SU-DHL-6 (cell line): Measurements from ENCODE around the gene HECTD1.

Experiments
- H2AFZ ChIP-seq: fragments of 200-600 bp; sonication (generic); 2 replicates; pipeline ENCODE4 v1.6.1; 2014; ENCODE audit warnings: low read depth, mild to moderate bottlenecking, moderate library complexity, mixed read lengths, antibody characterized with exemption, low read length; ENCODE audit not compliant: severe bottlenecking
- H3F3A ChIP-seq: fragments of 200-600 bp; shearing (Covaris generic); 2 replicates; pipeline ENCODE4 v1.6.0; 2016; ENCODE audit warnings: antibody characterized with exemption, mild to moderate bottlenecking; ENCODE audit not compliant: insufficient read depth
- H3K27ac ChIP-seq: fragments of 200-600 bp; sonication (generic); 2 replicates; pipeline ENCODE4 v1.5.1; 2016; ENCODE audit warnings: low read depth, mild to moderate bottlenecking, low read length, moderate library complexity, mixed read lengths
- H3K27me3 ChIP-seq: fragments of 200-600 bp; sonication (generic), shearing (Covaris generic); 2 replicates; pipeline ENCODE4 v1.6.0; 2014; ENCODE audit warnings: mild to moderate bottlenecking, low read length
- H3K36me3 ChIP-seq: fragments of 200-600 bp; sonication (generic); 2 replicates; pipeline ENCODE4 v1.6.1; 2014; ENCODE audit warnings: mild to moderate bottlenecking, low read length, mixed read lengths
- H3K4me2 ChIP-seq: fragments of 300-600, 200-600 bp; shearing (Covaris generic), sonication (generic); 2 replicates; pipeline ENCODE4 v1.6.0; 2014; ENCODE audit warnings: low read length, low read depth, mild to moderate bottlenecking; ENCODE audit not compliant: poor library complexity, severe bottlenecking
- H3K4me3 ChIP-seq: fragments of 200-600 bp; sonication (generic); 2 replicates; pipeline ENCODE4 v1.5.1; 2014; ENCODE audit warnings: antibody characterized with exemption, low read length, mild to moderate bottlenecking, mixed read lengths; ENCODE audit not compliant: insufficient read depth, poor library complexity, severe bottlenecking
- H3K79me2 ChIP-seq: fragments of 200-600 bp; sonication (generic); 2 replicates; pipeline ENCODE4 v1.6.1; 2014; ENCODE audit warnings: mild to moderate bottlenecking, low read length, moderate library complexity; ENCODE audit not compliant: insufficient read depth
- H3K9ac ChIP-seq: fragments of 200-600 bp; sonication (generic); 2 replicates; pipeline ENCODE4 v1.7.0; 2014; ENCODE audit warnings: mild to moderate bottlenecking, low read length
- H3K9me2 ChIP-seq: fragments of 200-600 bp; sonication (generic); replicated peaks from 2 replicates; pipeline ENCODE4 v1.6.1; 2014; ENCODE audit warnings: low read length; ENCODE audit not compliant: insufficient read depth
- H3K9me3 ChIP-seq: fragments of 200-600 bp; sonication (generic); 2 replicates; pipeline ENCODE4 v1.6.1; 2014; ENCODE audit warnings: low read length, mixed read lengths; ENCODE audit not compliant: insufficient read depth
- H4K20me1 ChIP-seq: fragments of 200-600 bp; sonication (generic); 2 replicates; pipeline ENCODE4 v1.6.1; 2014; ENCODE audit warnings: low read depth, mild to moderate bottlenecking, antibody characterized with exemption, low read length, moderate library complexity, mixed read lengths
- EZH2phosphoT487 ChIP-seq: fragments of 200-600 bp; sonication (generic), shearing (Covaris generic); conservative IDR thresholded peaks from 2 replicates; pipeline ENCODE4 v1.6.1; 2018; ENCODE audit warnings: mild to moderate bottlenecking, antibody characterized with exemption, low read length, moderate library complexity, mixed read lengths
- TF ChIP-seq, protein P1 (sequence below): fragments of 200-600 bp; sonication (generic); IDR thresholded peaks from one replicate; pipeline ENCODE4 v1.5.1; 2017; ENCODE audit warnings: antibody characterized with exemption, mild to moderate bottlenecking, low read length, moderate library complexity; ENCODE audit not compliant: insufficient read depth, poor library complexity, severe bottlenecking

HECTD1 gene

DNA sequence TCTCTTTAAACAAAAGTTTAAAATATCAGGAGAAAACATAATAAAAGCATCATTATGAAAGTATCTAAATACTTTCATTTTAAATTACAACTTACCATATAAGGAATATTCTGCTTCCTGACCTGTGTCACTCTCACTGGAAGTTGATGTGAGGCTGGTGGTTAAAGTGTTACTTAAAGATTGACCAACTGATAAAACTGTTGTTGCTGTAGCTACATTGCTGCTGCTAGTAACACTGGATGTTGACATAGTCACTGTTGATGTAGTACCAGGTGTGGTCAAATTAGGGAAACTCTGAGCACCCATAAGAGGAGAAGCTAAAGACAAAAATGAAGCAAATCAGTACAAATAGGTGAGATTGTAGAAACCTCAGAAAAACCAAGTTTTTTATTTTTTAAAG is 79.9 kb downstream of the HECTD1 start:
- Histone ChIP-seq H4K20me1 (no peaks in the 10 kb centered on the region), H3K27ac (no peak overlapping the region), H3K79me2 (no peaks in the 10 kb centered on the region), H3K36me3 (peaks cover 53% of the 10 kb centered on the region), H3K9ac (no peak overlapping the region), H3K9me3 (no peaks in the 10 kb centered on the region), H3K4me3 (no peak overlapping the region), H3F3A (0 out of 2 replicates have a peak, but pooled peaks cover 5% of the 10 kb centered on the region), H3K9me2 (no peaks in the 10 kb centered on the region), H3K27me3 (no peaks in the 10 kb centered on the region), H2AFZ (no peak overlapping the region), H3K4me2 (no peak overlapping the region)
- no peak for TF ChIP-seq EZH2phosphoT487
- TF ChIP-seq, protein P1, sequence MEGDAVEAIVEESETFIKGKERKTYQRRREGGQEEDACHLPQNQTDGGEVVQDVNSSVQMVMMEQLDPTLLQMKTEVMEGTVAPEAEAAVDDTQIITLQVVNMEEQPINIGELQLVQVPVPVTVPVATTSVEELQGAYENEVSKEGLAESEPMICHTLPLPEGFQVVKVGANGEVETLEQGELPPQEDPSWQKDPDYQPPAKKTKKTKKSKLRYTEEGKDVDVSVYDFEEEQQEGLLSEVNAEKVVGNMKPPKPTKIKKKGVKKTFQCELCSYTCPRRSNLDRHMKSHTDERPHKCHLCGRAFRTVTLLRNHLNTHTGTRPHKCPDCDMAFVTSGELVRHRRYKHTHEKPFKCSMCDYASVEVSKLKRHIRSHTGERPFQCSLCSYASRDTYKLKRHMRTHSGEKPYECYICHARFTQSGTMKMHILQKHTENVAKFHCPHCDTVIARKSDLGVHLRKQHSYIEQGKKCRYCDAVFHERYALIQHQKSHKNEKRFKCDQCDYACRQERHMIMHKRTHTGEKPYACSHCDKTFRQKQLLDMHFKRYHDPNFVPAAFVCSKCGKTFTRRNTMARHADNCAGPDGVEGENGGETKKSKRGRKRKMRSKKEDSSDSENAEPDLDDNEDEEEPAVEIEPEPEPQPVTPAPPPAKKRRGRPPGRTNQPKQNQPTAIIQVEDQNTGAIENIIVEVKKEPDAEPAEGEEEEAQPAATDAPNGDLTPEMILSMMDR, result no peak

DNA sequence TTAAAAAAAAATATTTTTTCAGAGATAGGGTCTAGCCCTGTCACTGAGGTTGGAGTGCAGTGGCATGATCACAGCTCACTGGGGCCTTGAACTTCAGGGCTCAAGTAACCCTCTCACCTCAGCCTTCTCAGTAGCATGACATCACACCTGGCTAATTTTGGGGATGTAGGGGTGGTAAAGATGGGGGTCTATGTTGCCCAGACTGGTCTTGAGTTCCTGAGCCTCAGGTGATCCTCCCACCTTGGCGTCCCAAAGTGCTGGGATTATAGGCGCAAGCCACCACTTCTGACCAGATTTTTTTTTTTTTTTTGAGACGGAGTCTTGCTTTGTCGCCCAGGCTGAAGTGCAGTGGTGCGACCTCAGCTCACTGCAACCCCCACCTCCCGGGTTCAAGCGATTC is 80.9 kb downstream of the HECTD1 start:
- Histone ChIP-seq H3K9ac (no peak overlapping the region), H3K4me3 (no peak overlapping the region), H4K20me1 (no peaks in the 10 kb centered on the region), H3K4me2 (no peak overlapping the region), H2AFZ (no peak overlapping the region), H3K79me2 (no peaks in the 10 kb centered on the region), H3K36me3 (peaks cover 52% of the 10 kb centered on the region), H3F3A (0 out of 2 replicates have a peak, but pooled peaks cover 5% of the 10 kb centered on the region), H3K9me2 (no peaks in the 10 kb centered on the region), H3K27me3 (no peaks in the 10 kb centered on the region), H3K9me3 (no peaks in the 10 kb centered on the region), H3K27ac (no peak overlapping the region)
- TF ChIP-seq, protein P1, result no peak
- no peak for TF ChIP-seq EZH2phosphoT487

DNA sequence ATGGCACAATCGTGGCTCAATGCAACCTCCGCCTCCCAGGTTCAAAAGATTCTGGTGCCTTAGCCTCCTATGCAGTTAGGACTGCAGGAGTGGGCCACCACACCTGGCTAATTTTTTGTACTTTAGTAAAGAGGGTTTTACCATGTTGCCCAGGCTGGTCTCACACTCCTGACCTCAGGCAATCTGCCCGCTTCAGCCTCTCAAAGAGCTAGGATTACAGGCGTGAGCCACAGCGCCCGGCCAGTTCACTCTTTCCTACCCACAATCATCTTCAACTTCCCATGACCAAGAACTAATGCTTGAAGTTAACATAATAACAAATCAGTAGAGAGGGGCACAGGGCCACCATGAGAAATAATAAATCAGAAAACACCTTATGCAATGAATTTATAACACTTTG is 82.4 kb downstream of the HECTD1 start:
- no peak overlapping the region for H3K4me3 ChIP-seq
- no peak for TF ChIP-seq EZH2phosphoT487
- TF ChIP-seq, protein P1, result no peak
- H3K27me3 ChIP-seq, result no peaks in the 10 kb centered on the region
- H3K4me2 ChIP-seq, result no peak overlapping the region
- no peaks in the 10 kb centered on the region for H4K20me1 ChIP-seq
- H3K27ac ChIP-seq, result no peak overlapping the region
- H3K79me2 ChIP-seq, result no peaks in the 10 kb centered on the region
- peaks cover 56% of the 10 kb centered on the region for H3K36me3 ChIP-seq
- H3K9me3 ChIP-seq, result no peaks in the 10 kb centered on the region
- H3K9me2 ChIP-seq, result no peaks in the 10 kb centered on the region
- no peaks in the 10 kb centered on the region for H3F3A ChIP-seq
- H2AFZ ChIP-seq, result no peak overlapping the region
- H3K9ac ChIP-seq, result no peak overlapping the region
